Kidney (tissue), 14 donors: ENCODE data around the gene NINJ1. TPM values are rescaled to one million over a fixed set of nuclear protein-coding genes. Genes with fewer than 3 reads are reported as not detected.

Experiments used
- DNase-seq, 5 donors: peaks; one replicate each; pipeline ENCODE4 v3.0.0-alpha.2; 2013 to 2020
- FAIRE-seq: peaks from 2 replicates; lab custom pipeline; 2012; peaks lifted over from hg19 to GRCh38; lab: Jason Lieb, UNC
- H3K27ac ChIP-seq, 2 donors: one replicate each; pipeline ENCODE4 v1.7.0; 2013; ENCODE audit warnings: low read depth in 2 of 2, low read length in 2 of 2, inconsistent platforms in 1 of 2
- H3K27me3 ChIP-seq: one replicate; pipeline ENCODE4 v1.7.1; 2013; ENCODE audit warnings: low read length, inconsistent platforms; ENCODE audit not compliant: control insufficient read depth, insufficient read depth
- H3K36me3 ChIP-seq, 3 donors: one replicate each; pipeline versions ENCODE4 v1.7.0 to v1.7.1; 2013; ENCODE audit warnings: low read length in 3 of 3, control low read depth in 1 of 3, inconsistent platforms in 1 of 3; ENCODE audit not compliant: insufficient read depth in 3 of 3, control insufficient read depth in 2 of 3
- H3K4me1 ChIP-seq, 3 donors: one replicate each; pipeline versions ENCODE4 v1.7.0 to v1.7.1; 2013; ENCODE audit warnings: low read length in 3 of 3, inconsistent platforms in 1 of 3, low read depth in 1 of 3; ENCODE audit not compliant: control insufficient read depth in 2 of 3, insufficient read depth in 2 of 3
- H3K4me3 ChIP-seq, 3 donors: one replicate each; pipeline versions ENCODE4 v1.7.0 to v1.8.1; 2013; ENCODE audit warnings: low read length in 3 of 3, control low read depth in 1 of 3, inconsistent platforms in 1 of 3
- H3K9ac ChIP-seq, 3 donors: one replicate each; pipeline versions ENCODE4 v1.7.0 to v1.7.1; 2013; ENCODE audit warnings: low read length in 3 of 3, control low read depth in 1 of 3, inconsistent platforms in 1 of 3
- H3K9me3 ChIP-seq, 3 donors: one replicate each; pipeline versions ENCODE4 v1.7.0 to v1.7.1; 2013; ENCODE audit warnings: low read length in 3 of 3, control low read depth in 1 of 3, inconsistent platforms in 1 of 3; ENCODE audit not compliant: control insufficient read depth in 2 of 3, insufficient read depth in 1 of 3
- intact Hi-C: fragments of 100-400 bp; cut with DNase I; formaldehyde crosslinking; loops from one replicate; pipeline ENCODE4 v1.11.1; 2022
- polyA plus RNA-seq: library from polyadenylated mRNA; stranded (reverse); fragments of 350-450 nt; fragmentation: Illumina TruSeq; extraction: RNeasy Lipid Tissue Mini Kit (QIAGEN cat#74804); gene quantifications from one replicate; pipeline ENCODE4 v1.2.3, GENCODE V29; 2014; ENCODE audit warnings: low read depth, low replicate concordance; ENCODE audit not compliant: insufficient read depth
- total RNA-seq: library from RNA; stranded (reverse); fragmentation: NEBNext Ultra II Directional; extraction: Animal tissue kit (Norgen Biotek cat#: 25700); gene quantifications from one replicate; pipeline ENCODE4 v1.2.1, GENCODE V29; 2021
- TF ChIP-seq, protein P1 (sequence below): IDR thresholded peaks from 3 replicates; pipeline ENCODE4 v1.5.1; 2012; ENCODE audit warnings: mild to moderate bottlenecking, moderate library complexity, borderline replicate concordance; ENCODE audit not compliant: insufficient read depth; ENCODE audit errors: extremely low read depth
- donor health status: control.
- donor health status: control.
- donor health status: control.
- donor health status: control.
- donor health status: control.
- donor health status: DM: yes; HTN: yes; CAD: no.
- donor health status: Normal renal cell carcinoma (clear cell type).

Gene NINJ1
- total and polyA plus RNA-seq, 2 donors from 2014 or later: 56.3 to 149 TPM

- intact Hi-C loops: loop anchor here (10.0 kb wide), 1 partner anchor 134 kb away; no protein-coding TSS in a partner anchor
- FAIRE-seq (no peak), DNase-seq (peak in 1 of 5 donors; percentile 32)
- H3K36me3 ChIP-seq: no peaks in the 10 kb centered on the region
- TF ChIP-seq, protein P1, sequence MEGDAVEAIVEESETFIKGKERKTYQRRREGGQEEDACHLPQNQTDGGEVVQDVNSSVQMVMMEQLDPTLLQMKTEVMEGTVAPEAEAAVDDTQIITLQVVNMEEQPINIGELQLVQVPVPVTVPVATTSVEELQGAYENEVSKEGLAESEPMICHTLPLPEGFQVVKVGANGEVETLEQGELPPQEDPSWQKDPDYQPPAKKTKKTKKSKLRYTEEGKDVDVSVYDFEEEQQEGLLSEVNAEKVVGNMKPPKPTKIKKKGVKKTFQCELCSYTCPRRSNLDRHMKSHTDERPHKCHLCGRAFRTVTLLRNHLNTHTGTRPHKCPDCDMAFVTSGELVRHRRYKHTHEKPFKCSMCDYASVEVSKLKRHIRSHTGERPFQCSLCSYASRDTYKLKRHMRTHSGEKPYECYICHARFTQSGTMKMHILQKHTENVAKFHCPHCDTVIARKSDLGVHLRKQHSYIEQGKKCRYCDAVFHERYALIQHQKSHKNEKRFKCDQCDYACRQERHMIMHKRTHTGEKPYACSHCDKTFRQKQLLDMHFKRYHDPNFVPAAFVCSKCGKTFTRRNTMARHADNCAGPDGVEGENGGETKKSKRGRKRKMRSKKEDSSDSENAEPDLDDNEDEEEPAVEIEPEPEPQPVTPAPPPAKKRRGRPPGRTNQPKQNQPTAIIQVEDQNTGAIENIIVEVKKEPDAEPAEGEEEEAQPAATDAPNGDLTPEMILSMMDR: no peak
- H3K4me1 ChIP-seq: no peaks in the 10 kb centered on the region
- no peak overlapping the region for H3K9ac ChIP-seq
- H3K27ac ChIP-seq: no peak overlapping the region
- no peak overlapping the region for H3K4me3 ChIP-seq
- H3K9me3 ChIP-seq: no peaks in the 10 kb centered on the region
- no peaks in the 10 kb centered on the region for H3K27me3 ChIP-seq
These were observed 36.5 kb upstream of the NINJ1 start for GRCh38 chr9:93170571-93170970.

GRCh38 chr9:93169444-93169843 lies 35.4 kb upstream of the NINJ1 start:
- Histone ChIP-seq H3K27ac (no peak overlapping the region), H3K36me3 (no peaks in the 10 kb centered on the region), H3K4me3 (no peak overlapping the region), H3K4me1 (no peaks in the 10 kb centered on the region), H3K9me3 (no peaks in the 10 kb centered on the region), H3K9ac (no peak overlapping the region), H3K27me3 (no peaks in the 10 kb centered on the region)
- FAIRE-seq (no peak), DNase-seq (no peak)
- TF ChIP-seq, protein P1: no peak
- intact Hi-C loops: no loop called here

DNA sequence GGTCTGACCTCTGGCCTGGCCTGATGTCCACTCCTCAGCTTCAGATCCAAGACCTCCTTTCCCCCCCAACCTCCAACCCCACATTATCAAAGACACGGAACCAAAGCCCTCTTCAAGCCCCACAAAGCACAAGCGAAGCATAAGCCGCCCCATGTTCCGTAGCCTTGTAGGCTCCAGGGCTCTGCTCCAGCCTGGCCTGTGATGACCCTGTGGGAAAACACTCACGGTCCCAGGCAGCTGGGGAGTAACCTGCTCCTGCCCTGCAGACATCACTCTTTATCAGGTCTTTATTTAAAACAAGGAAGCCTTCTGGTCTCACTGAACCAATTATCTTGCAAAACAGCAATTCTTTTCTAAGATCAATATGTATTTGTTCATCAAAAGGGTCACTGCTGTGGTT lies 34.5 kb upstream of the NINJ1 start:
- H3K9ac ChIP-seq: no peak overlapping the region
- DNase-seq: no peak
- no peak overlapping the region for H3K27ac ChIP-seq
- no peaks in the 10 kb centered on the region for H3K36me3 ChIP-seq
- TF ChIP-seq, protein P1: no peak
- no peaks in the 10 kb centered on the region for H3K4me1 ChIP-seq
- FAIRE-seq: no peak
- H3K27me3 ChIP-seq: no peaks in the 10 kb centered on the region
- no peak overlapping the region for H3K4me3 ChIP-seq
- H3K9me3 ChIP-seq: no peaks in the 10 kb centered on the region
- intact Hi-C loops: no loop called here

- H3K27ac ChIP-seq: no peak overlapping the region
- H3K36me3 ChIP-seq: no peaks in the 10 kb centered on the region
- no peaks in the 10 kb centered on the region for H3K27me3 ChIP-seq
These were observed 33.8 kb upstream of the NINJ1 start for GRCh38 chr9:93167838-93168237.

More at GRCh38 chr9:93167838-93168237, 33.8 kb upstream of the NINJ1 start:
- H3K4me3 ChIP-seq: no peak overlapping the region
- TF ChIP-seq, protein P1: no peak
- FAIRE-seq (no peak), DNase-seq (no peak)
- intact Hi-C loops: no loop called here
- no peak overlapping the region for H3K9ac ChIP-seq
- H3K4me1 ChIP-seq: no peaks in the 10 kb centered on the region
- H3K9me3 ChIP-seq: no peaks in the 10 kb centered on the region
